HL-60 (cell line): ENCODE data around the gene AIFM2.

Experiments
- GABPA ChIP-seq: IDR thresholded peaks from 2 replicates; pipeline ENCODE4 v1.6.1; 2012; ENCODE audit warnings: low read depth
- POLR2AphosphoS5 ChIP-seq: IDR thresholded peaks from 2 replicates; pipeline ENCODE4 v1.6.1; 2012; ENCODE audit warnings: low read depth
- SPI1 ChIP-seq: IDR thresholded peaks from 2 replicates; pipeline ENCODE4 v1.6.1; 2012; ENCODE audit warnings: low read depth, mild to moderate bottlenecking, borderline replicate concordance
- TF ChIP-seq, protein P1 (sequence below): IDR thresholded peaks from one replicate; pipeline ENCODE4 v1.5.1; 2011; ENCODE audit warnings: low read length, control low read depth, inconsistent platforms; ENCODE audit not compliant: insufficient read depth
- TF ChIP-seq, protein P2 (sequence below): IDR thresholded peaks from 2 replicates; pipeline ENCODE4 v1.6.1; 2012; ENCODE audit warnings: low read depth; ENCODE audit not compliant: insufficient replicate concordance

DNA sequence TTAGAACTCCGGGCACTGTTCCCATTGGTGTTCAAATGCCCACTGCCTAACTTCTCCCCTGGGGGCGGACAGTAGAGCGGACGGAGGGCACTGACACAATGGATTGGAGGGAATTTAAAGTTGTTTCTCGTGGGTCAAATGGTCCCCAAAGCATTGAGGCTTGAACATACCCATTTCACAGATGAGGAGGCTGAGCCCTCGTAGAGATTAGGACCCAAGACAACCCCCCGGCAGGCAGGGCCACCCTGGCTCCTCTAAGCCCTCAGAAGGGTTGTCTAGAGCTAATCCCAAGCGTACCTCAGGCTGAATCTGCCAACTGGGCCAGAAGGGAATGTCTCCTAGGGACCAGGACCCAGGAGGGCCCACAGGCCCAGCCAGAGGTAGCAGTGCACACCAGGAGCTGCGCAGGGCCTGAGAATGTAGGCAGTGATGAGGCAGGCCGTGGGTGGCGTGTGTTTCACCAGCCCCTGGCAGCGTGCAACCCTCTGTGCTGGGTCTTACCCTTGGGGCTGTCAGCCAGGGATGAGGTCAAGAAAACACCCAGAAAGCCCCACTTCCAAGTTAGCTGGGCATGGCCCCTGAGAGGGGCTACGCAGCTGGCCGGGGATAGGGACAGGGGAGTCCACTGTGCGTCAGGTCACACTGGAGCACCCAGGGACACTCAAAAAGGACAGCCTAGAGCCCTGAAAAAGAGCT lies 5.8 kb downstream of the AIFM2 start:
- TF ChIP-seq, protein P1, sequence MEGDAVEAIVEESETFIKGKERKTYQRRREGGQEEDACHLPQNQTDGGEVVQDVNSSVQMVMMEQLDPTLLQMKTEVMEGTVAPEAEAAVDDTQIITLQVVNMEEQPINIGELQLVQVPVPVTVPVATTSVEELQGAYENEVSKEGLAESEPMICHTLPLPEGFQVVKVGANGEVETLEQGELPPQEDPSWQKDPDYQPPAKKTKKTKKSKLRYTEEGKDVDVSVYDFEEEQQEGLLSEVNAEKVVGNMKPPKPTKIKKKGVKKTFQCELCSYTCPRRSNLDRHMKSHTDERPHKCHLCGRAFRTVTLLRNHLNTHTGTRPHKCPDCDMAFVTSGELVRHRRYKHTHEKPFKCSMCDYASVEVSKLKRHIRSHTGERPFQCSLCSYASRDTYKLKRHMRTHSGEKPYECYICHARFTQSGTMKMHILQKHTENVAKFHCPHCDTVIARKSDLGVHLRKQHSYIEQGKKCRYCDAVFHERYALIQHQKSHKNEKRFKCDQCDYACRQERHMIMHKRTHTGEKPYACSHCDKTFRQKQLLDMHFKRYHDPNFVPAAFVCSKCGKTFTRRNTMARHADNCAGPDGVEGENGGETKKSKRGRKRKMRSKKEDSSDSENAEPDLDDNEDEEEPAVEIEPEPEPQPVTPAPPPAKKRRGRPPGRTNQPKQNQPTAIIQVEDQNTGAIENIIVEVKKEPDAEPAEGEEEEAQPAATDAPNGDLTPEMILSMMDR: no peak
- no peak for TF ChIP-seq POLR2AphosphoS5
- TF ChIP-seq SPI1: no peak
- TF ChIP-seq, protein P2, sequence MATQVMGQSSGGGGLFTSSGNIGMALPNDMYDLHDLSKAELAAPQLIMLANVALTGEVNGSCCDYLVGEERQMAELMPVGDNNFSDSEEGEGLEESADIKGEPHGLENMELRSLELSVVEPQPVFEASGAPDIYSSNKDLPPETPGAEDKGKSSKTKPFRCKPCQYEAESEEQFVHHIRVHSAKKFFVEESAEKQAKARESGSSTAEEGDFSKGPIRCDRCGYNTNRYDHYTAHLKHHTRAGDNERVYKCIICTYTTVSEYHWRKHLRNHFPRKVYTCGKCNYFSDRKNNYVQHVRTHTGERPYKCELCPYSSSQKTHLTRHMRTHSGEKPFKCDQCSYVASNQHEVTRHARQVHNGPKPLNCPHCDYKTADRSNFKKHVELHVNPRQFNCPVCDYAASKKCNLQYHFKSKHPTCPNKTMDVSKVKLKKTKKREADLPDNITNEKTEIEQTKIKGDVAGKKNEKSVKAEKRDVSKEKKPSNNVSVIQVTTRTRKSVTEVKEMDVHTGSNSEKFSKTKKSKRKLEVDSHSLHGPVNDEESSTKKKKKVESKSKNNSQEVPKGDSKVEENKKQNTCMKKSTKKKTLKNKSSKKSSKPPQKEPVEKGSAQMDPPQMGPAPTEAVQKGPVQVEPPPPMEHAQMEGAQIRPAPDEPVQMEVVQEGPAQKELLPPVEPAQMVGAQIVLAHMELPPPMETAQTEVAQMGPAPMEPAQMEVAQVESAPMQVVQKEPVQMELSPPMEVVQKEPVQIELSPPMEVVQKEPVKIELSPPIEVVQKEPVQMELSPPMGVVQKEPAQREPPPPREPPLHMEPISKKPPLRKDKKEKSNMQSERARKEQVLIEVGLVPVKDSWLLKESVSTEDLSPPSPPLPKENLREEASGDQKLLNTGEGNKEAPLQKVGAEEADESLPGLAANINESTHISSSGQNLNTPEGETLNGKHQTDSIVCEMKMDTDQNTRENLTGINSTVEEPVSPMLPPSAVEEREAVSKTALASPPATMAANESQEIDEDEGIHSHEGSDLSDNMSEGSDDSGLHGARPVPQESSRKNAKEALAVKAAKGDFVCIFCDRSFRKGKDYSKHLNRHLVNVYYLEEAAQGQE: no peak
- no peak for TF ChIP-seq GABPA
